ENCODE results near the gene LHFPL3. TPM values are rescaled to one million over a fixed set of nuclear protein-coding genes. Genes with fewer than 3 reads are reported as not detected.

The LHFPL3 gene
- total and polyA plus RNA-seq, 9 of the 15 experiments (the other 6 are each of a cell fraction or from before 2014, with no cell fraction given): 0.21 to 0.52 TPM; not detected in 7

- TF ChIP-seq CBFB (CRISPR knock-in tag; IDR thresholded peaks at IDR 0.05) (no peak), BRF2 (IDR thresholded peaks at IDR 0.05; ENCODE audit: borderline replicate concordance, insufficient read depth, insufficient read length) (no peak), GTF3C2 (IDR thresholded peaks at IDR 0.05; ENCODE audit: borderline replicate concordance, extremely low read depth, insufficient read length) (no peak), ZNF77 (CRISPR knock-in tag; IDR thresholded peaks at IDR 0.05) (no peak), CTCFL (IDR thresholded peaks at IDR 0.05; ENCODE audit: borderline replicate concordance, insufficient read depth, low read depth, low read length, poor library complexity, severe bottlenecking) (no peak), CHD2 (IDR thresholded peaks at IDR 0.05; ENCODE audit: low read depth, low read length) (no peak), ZC3H4 (CRISPR knock-in tag; IDR thresholded peaks at IDR 0.05; ENCODE audit: borderline replicate concordance) (no peak), BRD4 (IDR thresholded peaks at IDR 0.05) (no peak), ZNF239 (CRISPR knock-in tag; IDR thresholded peaks at IDR 0.05) (no peak)
Measured at GRCh38 chr7:104767113-104767512, 438.7 kb downstream of the LHFPL3 start (continued).

All from K562 (cell line).